ENCODE results near the gene KCNAB1.
"Not testable (repeated sequence)": the region's sequence is repeated elsewhere in the genome, so short reads cannot be mapped to it uniquely, and the experiment has no call there.

KCNAB1 gene

DNA sequence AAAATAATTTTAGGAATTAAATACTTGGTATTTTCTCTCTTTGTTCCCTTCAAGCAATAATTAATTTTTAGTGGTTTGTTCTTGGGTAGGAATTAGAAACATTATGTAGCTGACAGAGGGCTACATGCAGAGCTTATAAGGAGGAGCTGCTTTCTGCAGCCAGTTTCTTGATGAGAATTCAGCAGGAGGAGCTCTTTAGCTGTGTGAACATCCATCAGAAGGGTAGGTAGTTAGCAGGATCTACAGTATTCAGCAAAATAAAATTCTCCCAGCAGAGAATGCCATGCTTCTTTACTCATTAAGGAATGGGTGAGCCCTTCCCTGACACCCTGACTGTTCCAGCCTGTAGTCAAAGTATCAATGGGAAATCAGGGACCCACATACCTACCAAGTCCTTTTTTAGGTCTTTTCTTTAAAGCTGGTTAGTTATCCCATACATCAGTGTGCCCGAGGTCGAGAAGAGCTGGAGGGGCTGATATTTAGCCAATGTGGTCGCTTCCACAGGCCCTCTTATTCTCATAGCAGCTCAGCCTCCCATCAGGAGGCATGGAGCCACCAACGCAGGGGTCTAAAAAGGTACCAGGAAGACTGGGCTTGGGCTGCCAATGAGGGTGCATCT, 54.0 kb downstream of the KCNAB1 start:
- in situ Hi-C loops (cut with HindIII; ENCODE audit: low sequenced_read_pairs) = no loop called here

DNA sequence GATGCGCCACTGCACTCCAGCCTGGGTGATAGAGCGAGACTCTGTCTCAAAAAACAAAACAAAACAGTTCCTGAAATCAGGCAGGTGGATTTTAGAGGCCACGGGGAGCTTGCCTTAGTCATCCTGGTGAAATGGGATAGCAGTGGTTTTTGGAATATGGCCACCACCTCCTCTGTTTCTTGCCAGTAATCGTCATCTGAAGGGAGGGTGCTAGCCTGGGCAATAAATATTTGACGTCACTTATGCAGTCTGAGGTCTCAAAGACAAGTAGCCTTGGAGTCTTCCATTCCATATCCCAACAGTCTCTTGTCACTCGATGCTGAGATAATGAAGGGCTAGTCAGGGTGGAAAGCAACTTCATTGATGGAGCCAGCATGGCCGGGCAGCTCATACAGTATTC, 55.2 kb downstream of the KCNAB1 start:
- in situ Hi-C loops (cut with HindIII; ENCODE audit: low sequenced_read_pairs) = no loop called here

DNA sequence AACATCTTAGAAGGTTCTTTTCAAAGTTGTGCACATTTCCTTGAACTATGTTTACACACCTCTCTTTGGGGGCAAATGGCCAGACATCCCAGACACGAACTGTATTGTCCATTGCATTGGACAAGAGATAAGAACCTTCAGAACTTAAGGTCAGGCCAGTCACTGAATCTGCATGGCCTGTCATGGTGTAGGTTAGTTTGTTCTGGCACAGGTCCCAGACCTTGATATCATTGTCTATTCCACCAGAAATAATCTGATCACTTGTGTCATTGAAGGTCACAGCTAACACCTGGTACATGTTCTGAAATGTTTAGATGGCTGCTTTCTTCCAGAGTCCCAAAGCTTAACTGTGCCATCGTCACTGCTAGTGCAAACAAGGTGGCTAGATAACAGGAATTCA, 55.7 kb downstream of the KCNAB1 start:
- in situ Hi-C loops (cut with HindIII; ENCODE audit: low sequenced_read_pairs) = no loop called here

DNA sequence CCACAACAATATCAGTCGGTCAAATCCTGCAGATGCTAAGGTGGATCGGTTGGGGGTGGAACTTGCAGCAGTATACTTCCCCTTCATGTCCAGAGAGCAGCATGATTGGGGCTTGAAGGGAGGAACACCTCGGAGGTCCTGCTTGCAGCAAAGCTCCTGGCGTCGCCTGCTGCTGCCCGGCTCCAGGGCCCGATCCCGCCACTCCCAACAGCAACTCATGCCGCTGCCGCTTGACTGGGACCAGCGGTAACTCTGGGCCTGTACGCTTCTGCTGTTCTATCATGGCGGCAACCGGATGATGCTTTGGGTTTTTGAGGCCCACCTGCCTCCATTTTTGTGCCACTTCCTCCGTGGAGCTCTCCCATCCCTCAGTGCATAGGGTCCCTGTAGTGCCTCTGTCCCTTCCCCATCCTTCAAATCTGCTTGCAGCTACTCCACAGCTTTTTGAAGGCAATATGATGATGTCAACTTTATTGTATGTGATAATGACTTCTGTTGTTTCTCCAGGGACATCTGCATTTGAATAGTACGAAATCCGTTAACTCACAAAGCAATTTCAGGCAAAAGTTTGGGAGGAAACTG, 56.3 kb downstream of the KCNAB1 start:
- in situ Hi-C loops (cut with HindIII; ENCODE audit: low sequenced_read_pairs) = no loop called here

DNA sequence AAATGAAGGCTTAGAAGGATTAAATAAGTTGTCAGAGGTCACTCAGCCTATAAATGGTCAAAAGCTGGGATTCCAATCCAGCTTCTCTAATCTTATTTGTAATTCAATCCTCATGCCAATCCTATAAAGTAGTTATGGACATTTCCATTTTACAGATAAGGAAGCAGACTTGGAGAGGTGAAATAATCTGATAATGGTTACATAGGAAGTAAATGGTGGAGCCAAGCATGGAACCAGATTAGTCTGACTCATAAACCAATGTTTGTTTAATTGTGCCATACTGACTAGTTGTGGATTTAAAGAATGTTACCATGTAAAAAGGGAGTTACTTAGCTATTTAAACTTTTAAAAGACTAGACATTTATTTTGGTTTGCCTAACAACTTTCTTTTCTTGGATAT, 59.7 kb downstream of the KCNAB1 start:
- in situ Hi-C loops (cut with HindIII; ENCODE audit: low sequenced_read_pairs) = no loop called here

DNA sequence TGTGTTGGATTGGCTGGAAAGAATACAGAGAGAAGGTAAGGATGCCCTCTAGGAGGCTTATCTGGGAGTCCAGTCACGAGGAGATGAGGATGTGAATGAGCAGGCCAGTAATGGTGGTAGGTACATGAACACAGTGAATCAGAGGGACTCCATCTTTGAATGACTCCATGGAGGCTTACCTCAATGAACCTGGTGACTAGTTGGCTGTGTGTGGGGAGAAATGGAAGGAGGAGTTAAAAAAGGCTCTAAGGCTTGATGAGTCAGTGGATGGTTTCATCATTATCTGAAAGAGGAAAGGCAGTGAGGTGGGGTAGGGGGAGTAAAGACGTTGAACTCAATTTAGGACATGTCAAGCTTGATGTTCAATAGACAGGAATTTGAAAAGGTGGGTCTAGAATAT, 61.1 kb downstream of the KCNAB1 start:
- in situ Hi-C loops (cut with HindIII; ENCODE audit: low sequenced_read_pairs) = no loop called here

DNA sequence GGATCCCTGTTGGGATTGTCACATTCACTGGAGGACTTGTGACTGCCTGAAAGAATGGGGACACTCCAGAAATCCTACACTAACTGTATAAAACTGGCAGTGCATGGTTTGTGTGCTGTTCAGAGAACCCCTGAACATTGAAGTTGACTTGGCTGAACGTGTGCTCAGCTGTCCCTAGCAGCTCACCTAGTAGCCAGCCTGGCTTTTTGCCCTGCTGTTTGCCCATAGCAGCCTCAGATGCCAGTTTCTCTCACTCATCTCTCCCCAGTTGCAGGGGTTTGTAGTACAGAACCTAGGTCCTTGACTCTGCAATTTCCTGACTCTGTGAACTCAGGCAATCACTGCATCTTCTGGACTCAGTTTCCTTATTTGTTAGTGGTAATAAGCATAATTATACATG, 63.0 kb downstream of the KCNAB1 start:
- in situ Hi-C loops (cut with HindIII; ENCODE audit: low sequenced_read_pairs) = no loop called here

DNA sequence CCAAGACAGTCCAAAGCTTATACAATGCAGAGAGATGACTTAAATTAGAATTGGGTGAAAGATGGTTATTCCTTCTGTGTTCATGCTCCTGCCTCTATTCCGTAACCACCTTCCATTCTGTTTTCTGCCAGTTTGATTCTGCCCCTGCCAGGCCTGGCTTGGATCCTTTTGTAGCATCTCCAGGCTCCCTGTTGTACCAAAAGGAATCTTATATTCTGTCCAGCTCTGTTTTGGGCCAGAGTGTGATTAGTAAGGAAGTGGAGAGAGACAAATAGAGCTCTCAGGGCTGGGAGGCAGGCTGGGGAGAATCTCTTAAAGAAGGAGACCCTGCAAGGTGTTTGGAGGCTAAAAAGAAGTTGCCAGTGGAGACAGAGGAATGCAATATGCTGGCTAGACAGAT, 63.8 kb downstream of the KCNAB1 start:
- in situ Hi-C loops (cut with HindIII; ENCODE audit: low sequenced_read_pairs) = no loop called here

DNA sequence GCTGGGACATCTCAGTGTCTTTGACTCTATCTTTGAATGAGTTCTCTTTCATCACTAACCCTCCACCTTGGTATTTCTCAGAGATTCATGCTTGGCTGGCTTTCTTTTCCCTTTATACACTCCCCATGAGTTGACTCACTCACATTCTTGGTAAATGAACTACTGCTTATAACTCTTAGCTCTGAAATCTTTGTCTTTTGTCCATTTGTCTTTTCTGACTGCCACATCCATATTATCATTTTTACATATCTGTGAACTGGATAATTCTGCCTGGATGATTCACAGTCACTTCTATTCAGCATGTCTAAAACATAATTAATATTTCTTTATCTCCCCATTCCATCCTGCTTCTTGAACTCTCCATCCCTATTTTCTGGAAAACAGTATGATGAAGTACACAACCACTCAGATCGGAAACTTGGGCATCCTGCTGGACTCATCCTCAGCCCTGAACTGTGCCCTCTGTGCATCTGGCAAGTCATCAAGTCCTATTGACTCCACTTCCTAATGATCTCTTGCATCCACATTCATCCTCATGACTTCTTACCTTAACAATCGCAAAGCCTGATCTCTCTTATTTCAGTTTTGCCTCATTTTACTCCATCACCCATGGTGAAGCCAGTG, 66.9 kb downstream of the KCNAB1 start:
- in situ Hi-C loops (cut with HindIII; ENCODE audit: low sequenced_read_pairs) = no loop called here

DNA sequence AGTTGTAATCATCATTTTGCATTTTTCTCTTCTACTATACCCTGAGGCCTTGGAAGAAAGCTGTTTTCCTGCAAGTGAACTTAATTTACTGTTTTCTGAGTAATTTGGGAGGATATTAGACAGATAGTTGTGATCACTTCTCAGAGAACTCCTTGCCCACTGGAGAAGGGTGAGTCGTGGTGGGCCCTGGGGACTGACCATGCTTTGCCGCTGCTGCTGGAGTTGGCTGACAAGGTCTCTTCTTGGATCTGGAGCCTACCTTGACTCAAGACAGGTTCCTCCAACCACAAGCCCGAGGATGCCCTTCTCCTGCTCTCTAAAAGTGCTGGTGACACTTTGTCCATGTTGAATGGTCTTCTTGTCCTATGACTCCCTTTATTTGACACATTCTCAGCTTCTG, 68.4 kb downstream of the KCNAB1 start:
- in situ Hi-C loops (cut with HindIII; ENCODE audit: low sequenced_read_pairs) = no loop called here

DNA sequence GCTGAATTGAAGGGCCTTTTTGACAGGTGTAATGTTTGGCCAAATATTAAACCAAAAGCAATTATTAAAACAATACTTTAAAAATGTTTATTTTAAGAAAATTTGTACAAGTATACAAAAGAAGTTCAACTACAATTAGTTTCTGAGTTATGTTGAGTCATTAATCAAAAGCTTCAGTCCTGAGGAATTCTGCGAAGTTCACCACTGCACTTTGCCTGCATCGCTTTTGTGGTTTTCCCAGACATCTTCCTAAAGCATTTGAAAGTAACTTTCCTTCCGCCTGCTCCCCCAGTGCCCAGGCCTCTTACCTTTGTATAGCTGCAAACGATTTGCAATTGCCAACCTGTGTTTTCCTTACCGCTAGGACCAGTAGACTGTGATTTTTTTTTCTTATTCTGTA, 69.5 kb downstream of the KCNAB1 start:
- in situ Hi-C loops (cut with HindIII; ENCODE audit: low sequenced_read_pairs) = no loop called here

DNA sequence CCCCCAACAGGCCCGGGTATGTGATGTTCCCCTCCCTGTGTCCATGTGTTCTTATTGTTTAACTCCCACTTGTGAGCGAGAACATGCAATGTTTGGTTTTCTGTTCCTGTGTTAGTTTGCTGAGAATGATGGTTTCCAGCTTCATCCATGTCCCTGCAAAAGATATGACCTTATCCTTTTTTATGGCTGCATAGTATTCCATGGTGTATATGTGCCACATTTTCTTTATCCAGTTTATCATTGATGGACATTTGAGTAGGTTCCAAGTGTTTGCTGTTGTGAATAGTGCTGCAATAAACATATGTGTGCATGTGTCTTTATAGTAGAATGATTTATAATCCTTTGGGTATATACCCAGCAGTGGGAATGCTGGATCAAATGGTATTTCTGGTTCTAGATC, 74.6 kb downstream of the KCNAB1 start:
- in situ Hi-C loops (cut with HindIII; ENCODE audit: low sequenced_read_pairs) = not testable (repeated sequence)

DNA sequence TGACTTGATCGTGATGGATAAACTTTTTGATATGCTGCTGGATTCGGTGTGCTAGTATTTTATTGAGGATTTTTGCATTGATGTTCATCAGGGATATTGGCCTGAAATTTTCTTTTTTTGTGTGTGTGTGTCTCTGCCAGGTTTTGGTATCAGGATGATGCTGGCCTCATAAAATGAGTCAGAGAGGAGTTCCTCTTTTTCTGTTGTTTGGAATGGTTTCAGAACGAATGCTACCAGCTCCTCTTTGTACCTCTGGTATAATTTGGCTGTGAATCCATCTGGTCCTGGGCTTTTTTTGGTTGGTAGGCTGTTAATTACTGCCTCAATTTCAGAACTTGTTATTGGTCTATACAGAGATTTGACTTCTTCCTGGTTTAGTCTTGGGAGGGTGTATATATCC, 76.8 kb downstream of the KCNAB1 start:
- in situ Hi-C loops (cut with HindIII; ENCODE audit: low sequenced_read_pairs) = not testable (repeated sequence)

DNA sequence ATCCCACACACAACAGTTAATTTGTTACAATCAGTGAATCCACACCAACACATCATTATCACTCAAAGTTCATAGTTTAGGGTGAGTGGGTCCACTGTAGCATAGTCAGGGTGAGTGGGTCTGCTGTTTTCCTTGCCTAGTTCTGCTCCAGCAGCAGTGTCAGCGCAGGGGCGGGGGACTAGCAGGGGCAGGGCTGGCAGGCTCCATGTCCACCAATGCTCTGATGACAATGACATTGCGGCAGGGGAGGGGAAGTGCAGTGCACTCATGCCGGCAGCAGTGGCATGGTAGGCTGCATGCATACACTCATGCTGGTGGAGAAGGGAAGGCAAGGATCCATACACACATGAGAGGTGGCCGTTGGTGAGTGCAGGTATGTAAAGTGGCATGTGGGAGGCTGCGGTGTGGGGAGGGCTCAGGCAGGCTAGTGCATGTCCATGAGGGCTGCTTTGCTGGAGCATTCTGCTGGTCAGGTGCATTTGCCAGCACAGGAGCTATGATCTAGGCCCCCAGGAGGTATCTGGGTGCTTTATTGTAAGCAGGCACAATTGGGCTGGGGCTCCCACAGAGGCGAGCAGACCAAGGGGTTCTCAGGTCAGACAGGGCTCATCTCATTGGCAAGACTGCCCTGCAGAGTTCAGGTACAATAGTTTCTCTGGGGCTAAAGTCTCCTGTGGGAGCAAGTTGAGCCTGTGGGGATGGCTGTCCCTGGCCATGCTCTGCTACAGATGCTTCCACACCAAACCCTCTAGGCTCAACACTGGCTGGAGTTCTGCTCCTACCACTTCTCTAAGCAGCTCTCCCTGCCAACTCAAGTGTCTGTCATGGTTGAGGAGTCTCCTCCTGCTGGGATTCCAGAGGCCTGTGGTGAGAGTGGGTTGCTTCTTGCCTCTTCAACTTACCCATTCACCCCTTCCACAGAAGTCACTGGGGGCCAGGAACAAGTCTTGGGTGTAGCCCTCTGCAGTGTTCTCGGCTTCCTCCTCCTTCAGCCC, 81.3 kb downstream of the KCNAB1 start:
- in situ Hi-C loops (cut with HindIII; ENCODE audit: low sequenced_read_pairs) = no loop called here

DNA sequence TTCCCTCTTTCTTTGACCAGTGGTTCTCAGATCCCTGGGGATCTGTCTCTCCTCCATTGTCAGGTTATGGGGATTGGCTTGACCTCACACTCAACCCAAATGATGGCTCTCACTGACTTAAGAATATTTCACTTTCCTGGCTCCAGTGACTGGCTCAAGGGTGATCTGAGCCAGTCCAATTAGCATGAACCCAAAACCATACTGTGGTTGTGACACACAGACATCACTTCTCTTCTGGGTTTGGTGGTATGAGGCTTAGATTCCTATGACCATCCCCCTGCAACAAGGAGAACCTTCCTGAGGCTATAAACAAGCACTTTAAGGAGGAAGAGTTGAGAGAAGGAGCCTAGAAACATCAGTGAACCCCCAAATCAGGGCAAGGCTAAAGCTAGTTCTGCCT, 85.8 kb downstream of the KCNAB1 start:
- in situ Hi-C loops (cut with HindIII; ENCODE audit: low sequenced_read_pairs) = no loop called here

DNA sequence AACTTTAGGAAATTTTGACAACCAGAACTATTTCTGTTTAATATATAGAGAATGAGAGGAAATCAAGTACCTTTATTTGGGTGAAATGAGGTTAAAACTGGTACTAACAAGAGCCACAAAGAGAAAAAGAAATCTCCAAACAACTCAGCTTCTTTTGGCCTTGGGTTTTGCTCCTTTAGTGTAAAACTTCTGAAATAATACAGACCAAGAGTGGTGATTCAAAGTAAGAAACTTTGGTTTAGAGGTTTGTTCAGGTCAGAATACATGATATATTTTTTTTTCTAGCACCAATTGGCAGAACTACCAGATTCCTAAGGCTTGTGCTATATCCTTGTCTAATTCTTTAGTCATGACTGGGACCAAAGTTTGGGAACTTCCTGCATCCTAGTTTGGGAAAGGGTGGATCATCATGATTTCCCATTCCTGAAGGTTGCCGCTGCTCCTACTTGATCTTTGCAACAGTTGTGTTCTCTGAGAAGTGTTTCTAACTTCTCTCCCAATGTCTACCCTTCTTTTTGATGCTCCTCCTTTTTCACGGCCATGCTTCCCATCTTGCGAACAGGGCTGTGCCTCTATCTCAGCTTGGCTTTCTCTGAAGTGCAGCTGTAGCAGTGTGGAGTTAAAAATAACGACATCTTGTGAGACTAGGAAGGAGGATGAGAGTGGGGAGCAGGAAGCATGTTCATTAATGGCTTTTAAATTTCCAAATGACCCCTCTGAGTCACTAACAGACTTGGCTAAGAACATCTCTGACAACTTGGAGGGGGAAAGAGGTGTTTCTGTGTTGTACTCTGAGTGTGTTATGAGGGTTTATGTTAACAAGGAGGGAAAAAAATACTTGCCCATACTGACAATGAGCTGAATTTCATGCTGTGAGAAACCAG, 87.7 kb downstream of the KCNAB1 start:
- in situ Hi-C loops (cut with HindIII; ENCODE audit: low sequenced_read_pairs) = no loop called here

DNA sequence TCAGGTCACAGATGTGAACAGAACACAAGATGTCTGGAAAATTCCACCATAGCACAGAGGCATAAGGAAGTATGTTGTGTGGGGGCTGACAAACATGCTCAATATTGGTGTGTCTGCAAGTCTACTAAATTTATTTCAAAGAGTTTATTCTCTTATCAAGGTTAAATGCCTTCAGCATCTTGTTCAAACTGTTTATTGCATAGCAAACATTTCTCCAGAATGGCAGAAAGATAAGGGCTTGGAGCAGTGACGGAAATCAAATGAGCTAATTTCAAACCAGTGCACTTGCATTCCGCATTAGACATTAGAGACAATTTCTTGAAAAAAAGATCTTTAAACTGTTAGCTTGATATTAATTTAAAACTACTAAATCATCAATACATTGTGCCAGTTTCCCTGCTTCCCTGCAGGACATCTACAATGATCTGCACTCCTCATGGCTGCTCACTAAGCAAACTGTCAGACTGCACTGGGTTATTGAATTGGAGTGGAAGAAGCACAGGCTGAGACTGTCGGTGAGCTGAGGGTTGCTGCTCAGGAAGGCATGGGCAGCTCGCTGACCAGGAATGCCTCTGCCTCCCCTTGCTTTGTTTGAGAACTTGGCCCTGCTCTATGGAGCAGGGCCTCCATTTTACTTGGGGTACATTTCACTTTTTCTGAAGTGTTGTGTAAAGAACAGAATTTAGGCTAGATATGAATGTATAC, 89.4 kb downstream of the KCNAB1 start:
- in situ Hi-C loops (cut with HindIII; ENCODE audit: low sequenced_read_pairs) = no loop called here

DNA sequence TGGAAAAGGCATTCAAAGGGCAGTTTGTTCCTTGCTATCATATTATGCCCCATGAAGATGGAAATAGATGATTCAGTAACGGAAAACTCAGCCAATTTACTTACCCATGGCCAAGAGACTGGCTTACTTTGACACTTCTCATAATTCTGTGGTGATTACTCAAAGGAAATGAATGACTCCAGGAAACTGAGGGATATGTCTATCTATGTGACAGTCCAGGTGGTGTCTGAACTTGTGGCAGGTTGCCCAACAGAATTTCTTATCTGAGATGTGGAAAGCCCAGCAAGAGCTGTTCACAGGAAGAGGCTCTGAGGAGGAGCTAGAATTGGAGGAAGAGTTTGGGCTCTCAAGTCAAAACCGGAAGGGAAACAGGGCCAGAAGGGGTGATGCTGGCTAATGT, 91.2 kb downstream of the KCNAB1 start:
- in situ Hi-C loops (cut with HindIII; ENCODE audit: low sequenced_read_pairs) = no loop called here

DNA sequence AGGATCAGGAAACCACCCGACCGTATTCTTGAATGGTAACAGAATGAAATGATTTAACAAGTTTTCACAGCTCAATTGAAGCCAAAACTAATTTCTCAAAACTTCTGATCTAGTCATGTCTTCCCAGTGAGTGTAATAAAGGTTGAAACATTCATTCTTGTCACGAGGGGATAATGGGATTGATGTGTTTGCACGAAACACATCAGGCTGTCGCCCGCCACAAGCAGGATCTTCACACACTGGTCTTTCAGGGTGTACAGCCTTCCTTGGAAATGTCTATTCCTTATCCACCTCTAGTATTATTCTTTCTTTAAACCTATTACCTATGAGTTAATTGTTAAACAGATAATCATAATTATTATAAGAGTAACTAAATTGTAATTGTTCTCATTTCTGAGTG, 94.3 kb downstream of the KCNAB1 start:
- in situ Hi-C loops (cut with HindIII; ENCODE audit: low sequenced_read_pairs) = no loop called here

DNA sequence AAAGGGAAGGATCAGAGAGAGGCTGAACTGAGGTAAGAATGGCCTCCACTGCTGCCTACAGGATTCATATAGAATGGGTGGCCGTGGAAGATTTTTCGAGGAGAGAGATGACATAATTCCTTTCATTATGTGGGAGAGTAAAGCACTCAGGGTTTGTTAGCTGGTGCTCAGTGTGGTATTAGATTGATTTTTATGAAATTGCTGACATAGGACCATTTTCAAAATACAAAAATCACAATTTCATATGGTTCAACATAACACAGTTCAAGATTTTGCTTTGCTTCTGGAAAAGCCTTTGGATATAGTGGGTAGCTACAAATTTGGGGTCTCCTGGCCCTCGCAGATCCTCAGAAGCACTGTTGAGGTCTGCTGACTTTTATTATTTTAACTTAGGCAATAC, 95.4 kb downstream of the KCNAB1 start:
- in situ Hi-C loops (cut with HindIII; ENCODE audit: low sequenced_read_pairs) = no loop called here
